H1 (cell line): ENCODE measurements around the gene REM2.

ENCODE experiments used
- CTCF ChIP-seq, 3 experiments: IDR thresholded peaks; 1 replicate in 2 of 3; 2 replicates in 1 of 3; pipeline versions ENCODE4 v1.5.1 to v1.6.1; 2011; ENCODE audit warnings: low read length in 3 of 3, mild to moderate bottlenecking in 3 of 3, inconsistent platforms in 2 of 3, low read depth in 1 of 3, moderate library complexity in 1 of 3; ENCODE audit not compliant: insufficient read depth in 1 of 3; ENCODE audit errors: control extremely low read depth in 1 of 3
- MAFK ChIP-seq: IDR thresholded peaks from 2 replicates; pipeline ENCODE4 v1.6.1; 2012; ENCODE audit warnings: low read depth, mild to moderate bottlenecking, improper control_type of control experiment, low read length
- POLR2A ChIP-seq, 2 experiments: IDR thresholded peaks; 1 replicate in 1 of 2; 2 replicates in 1 of 2; pipeline ENCODE4 v1.6.1; 2011; ENCODE audit warnings: low read depth in 2 of 2, low read length in 2 of 2, mild to moderate bottlenecking in 2 of 2; ENCODE audit errors: control extremely low read depth in 1 of 2
- RFX5 ChIP-seq: IDR thresholded peaks from 2 replicates; pipeline ENCODE4 v1.6.1; 2011; ENCODE audit warnings: low read depth, low read length, improper control_type of control experiment, borderline replicate concordance
- TAF1 ChIP-seq: IDR thresholded peaks from 2 replicates; pipeline ENCODE4 v1.6.1; 2011; ENCODE audit warnings: mild to moderate bottlenecking, low read depth, low read length

GRCh38 chr14:22845821-22846625 lies 37.0 kb upstream of the REM2 start:
- no peak for TF ChIP-seq RFX5
- TF ChIP-seq TAF1, result no peak
- no peak for TF ChIP-seq CTCF (IDR thresholded peaks at IDR 0.05; ENCODE audit: control extremely low read depth in 1 of 3, insufficient read depth in 1 of 3, low read depth in 1 of 3, low read length in 3 of 3)
- TF ChIP-seq POLR2A (IDR thresholded peaks at IDR 0.05; ENCODE audit: control extremely low read depth in 1 of 2, low read depth in 2 of 2, low read length in 2 of 2), result no peak
- TF ChIP-seq MAFK, result no peak
